ENCODE measurements around the gene TMTC2.
"Not testable (repeated sequence)": the region's sequence is repeated elsewhere in the genome, so short reads cannot be mapped to it uniquely, and the experiment has no call there.

TMTC2 gene

DNA sequence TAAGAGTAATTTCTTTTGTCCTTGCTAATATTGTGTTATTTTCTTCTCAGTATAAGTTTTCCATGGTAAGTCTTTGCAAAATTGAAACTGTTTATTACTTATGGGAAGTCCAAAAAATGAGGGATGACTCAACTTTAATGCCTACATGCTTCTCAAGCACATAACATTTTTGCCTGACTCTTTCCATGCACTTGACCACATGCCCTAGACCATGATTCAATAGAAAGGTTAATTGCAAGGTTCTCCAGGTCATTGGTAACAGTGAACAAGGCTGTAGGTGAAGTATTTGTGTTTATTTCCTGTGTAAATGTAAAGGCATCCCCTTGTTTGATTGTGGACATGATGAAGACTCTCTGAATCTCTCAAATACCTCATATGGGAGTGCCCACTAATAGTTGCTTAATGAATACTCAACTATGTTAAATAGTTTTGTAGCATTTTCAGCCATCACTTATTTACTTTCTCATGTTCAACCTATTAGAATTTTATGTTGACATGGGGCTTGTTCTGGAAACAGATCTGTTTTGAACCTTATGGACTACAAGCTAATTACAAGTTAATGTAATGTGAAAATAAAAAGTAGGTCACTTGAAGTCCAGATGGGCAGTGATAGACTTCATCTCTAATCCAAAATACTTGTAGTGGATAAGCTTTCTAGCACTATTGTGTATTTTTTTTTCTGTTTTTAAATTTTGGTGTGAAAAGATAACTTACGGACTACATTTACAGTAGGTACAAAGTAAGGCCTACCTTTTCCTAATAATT, 131.7 kb downstream of the TMTC2 start:
- Histone ChIP-seq H3K4me1 (ENCODE audit: control insufficient read depth, insufficient read depth, low read length) (peaks cover 15% of the 10 kb centered on the region), H3K9me3 (ENCODE audit: control insufficient read depth, low read length) (no peaks in the 10 kb centered on the region), H3K36me3 (ENCODE audit: control insufficient read depth, insufficient read depth, low read length, severe bottlenecking) (no peaks in the 10 kb centered on the region), H3K9ac (ENCODE audit: low read length) (no peak overlapping the region), H3K4me3 (ENCODE audit: low read length) (no peak overlapping the region), H3K27me3 (replicated peaks; ENCODE audit: control insufficient read depth, insufficient read depth, low read length) (no peaks in the 10 kb centered on the region)
- DNase-seq (ENCODE audit: low read depth) = peak; percentile 23

GRCh38 chr12:82826505-82826904, 139.8 kb downstream of the TMTC2 start:
- Histone ChIP-seq H3K9me3 (ENCODE audit: control insufficient read depth, low read length) (no peaks in the 10 kb centered on the region), H3K9ac (ENCODE audit: low read length) (no peak overlapping the region), H3K4me1 (ENCODE audit: control insufficient read depth, insufficient read depth, low read length) (no peaks in the 10 kb centered on the region), H3K36me3 (ENCODE audit: control insufficient read depth, insufficient read depth, low read length, severe bottlenecking) (no peaks in the 10 kb centered on the region), H3K4me3 (ENCODE audit: low read length) (no peak overlapping the region), H3K27me3 (replicated peaks; ENCODE audit: control insufficient read depth, insufficient read depth, low read length) (no peaks in the 10 kb centered on the region)
- DNase-seq (ENCODE audit: low read depth) = no peak

GRCh38 chr12:82832096-82832495, 145.4 kb downstream of the TMTC2 start:
- Histone ChIP-seq H3K4me1 (ENCODE audit: control insufficient read depth, insufficient read depth, low read length) (peaks cover 26% of the 10 kb centered on the region), H3K9me3 (ENCODE audit: control insufficient read depth, low read length) (no peaks in the 10 kb centered on the region), H3K36me3 (ENCODE audit: control insufficient read depth, insufficient read depth, low read length, severe bottlenecking) (no peaks in the 10 kb centered on the region), H3K4me3 (ENCODE audit: low read length) (no peak overlapping the region), H3K9ac (ENCODE audit: low read length) (no peak overlapping the region), H3K27me3 (replicated peaks; ENCODE audit: control insufficient read depth, insufficient read depth, low read length) (no peaks in the 10 kb centered on the region)
- DNase-seq (ENCODE audit: low read depth) = no peak

GRCh38 chr12:82832981-82833380, 146.3 kb downstream of the TMTC2 start:
- Histone ChIP-seq H3K27me3 (replicated peaks; ENCODE audit: control insufficient read depth, insufficient read depth, low read length) (no peaks in the 10 kb centered on the region), H3K4me1 (ENCODE audit: control insufficient read depth, insufficient read depth, low read length) (peaks cover 26% of the 10 kb centered on the region), H3K9ac (ENCODE audit: low read length) (no peak overlapping the region), H3K36me3 (ENCODE audit: control insufficient read depth, insufficient read depth, low read length, severe bottlenecking) (no peaks in the 10 kb centered on the region), H3K4me3 (ENCODE audit: low read length) (no peak overlapping the region), H3K9me3 (ENCODE audit: control insufficient read depth, low read length) (no peaks in the 10 kb centered on the region)
- DNase-seq (ENCODE audit: low read depth) = no peak

DNA sequence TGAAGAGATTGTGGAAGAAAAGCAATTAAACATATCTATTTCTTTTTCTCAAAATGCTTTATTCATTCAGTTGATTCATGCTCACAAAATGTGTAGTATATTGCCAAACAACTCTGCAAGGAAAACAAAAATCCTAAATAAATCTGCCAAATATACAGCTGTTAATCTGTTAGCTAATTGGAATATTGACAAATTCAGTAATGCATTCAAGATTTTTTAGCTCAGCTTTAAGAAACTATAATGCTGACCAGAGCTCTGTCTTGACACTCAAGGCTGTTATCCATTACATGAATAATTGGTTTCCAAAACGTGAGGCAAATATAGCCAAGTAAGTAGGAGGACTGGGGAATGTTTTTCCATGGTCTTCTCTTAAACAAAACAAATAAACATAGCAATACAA, 146.8 kb downstream of the TMTC2 start:
- Histone ChIP-seq H3K4me1 (ENCODE audit: control insufficient read depth, insufficient read depth, low read length) (peaks cover 26% of the 10 kb centered on the region), H3K36me3 (ENCODE audit: control insufficient read depth, insufficient read depth, low read length, severe bottlenecking) (no peaks in the 10 kb centered on the region), H3K27me3 (replicated peaks; ENCODE audit: control insufficient read depth, insufficient read depth, low read length) (no peaks in the 10 kb centered on the region), H3K9me3 (ENCODE audit: control insufficient read depth, low read length) (no peaks in the 10 kb centered on the region), H3K9ac (ENCODE audit: low read length) (no peak overlapping the region), H3K4me3 (ENCODE audit: low read length) (no peak overlapping the region)
- DNase-seq (ENCODE audit: low read depth) = peak; percentile 6

DNA sequence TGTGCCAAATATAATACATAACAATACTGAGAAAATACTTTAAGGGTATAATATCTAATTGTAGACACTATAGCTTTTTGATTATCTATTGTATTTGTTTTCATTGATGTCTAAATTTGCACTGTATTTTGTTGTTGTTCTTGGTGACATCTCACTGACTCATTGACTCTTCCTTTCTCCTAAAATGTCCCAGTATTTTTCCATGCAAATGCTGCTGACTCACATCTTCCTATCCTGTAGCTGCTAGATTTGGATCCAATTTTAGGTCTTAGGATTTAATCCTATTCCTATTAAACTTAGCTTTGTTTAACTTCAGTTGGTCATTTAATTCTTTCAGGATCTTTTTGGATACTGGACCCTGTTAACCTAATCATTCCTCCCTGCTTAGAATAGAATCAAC, 148.5 kb downstream of the TMTC2 start:
- H3K4me3 ChIP-seq (ENCODE audit: low read length) = no peak overlapping the region
- no peak overlapping the region for H3K9ac ChIP-seq (ENCODE audit: low read length)
- H3K36me3 ChIP-seq (ENCODE audit: control insufficient read depth, insufficient read depth, low read length, severe bottlenecking) = no peaks in the 10 kb centered on the region
- peak; percentile 40 for DNase-seq (ENCODE audit: low read depth)
- no peaks in the 10 kb centered on the region for H3K27me3 ChIP-seq (replicated peaks; ENCODE audit: control insufficient read depth, insufficient read depth, low read length)
- H3K4me1 ChIP-seq (ENCODE audit: control insufficient read depth, insufficient read depth, low read length) = peaks cover 26% of the 10 kb centered on the region
- no peaks in the 10 kb centered on the region for H3K9me3 ChIP-seq (ENCODE audit: control insufficient read depth, low read length)

GRCh38 chr12:82838131-82838551, 151.4 kb downstream of the TMTC2 start:
- Histone ChIP-seq H3K27me3 (replicated peaks; ENCODE audit: control insufficient read depth, insufficient read depth, low read length) (no peaks in the 10 kb centered on the region), H3K4me1 (ENCODE audit: control insufficient read depth, insufficient read depth, low read length) (peaks cover 22% of the 10 kb centered on the region), H3K36me3 (ENCODE audit: control insufficient read depth, insufficient read depth, low read length, severe bottlenecking) (no peaks in the 10 kb centered on the region), H3K9ac (ENCODE audit: low read length) (no peak overlapping the region), H3K4me3 (ENCODE audit: low read length) (no peak overlapping the region), H3K9me3 (ENCODE audit: control insufficient read depth, low read length) (no peaks in the 10 kb centered on the region)
- DNase-seq (ENCODE audit: low read depth) = no peak

GRCh38 chr12:82838827-82839226, 152.1 kb downstream of the TMTC2 start:
- Histone ChIP-seq H3K9ac (ENCODE audit: low read length) (no peak overlapping the region), H3K27me3 (replicated peaks; ENCODE audit: control insufficient read depth, insufficient read depth, low read length) (no peaks in the 10 kb centered on the region)
- no peak for DNase-seq (ENCODE audit: low read depth)

GRCh38 chr12:82839796-82840195, 153.1 kb downstream of the TMTC2 start:
- Histone ChIP-seq H3K9ac (ENCODE audit: low read length) (no peak overlapping the region), H3K36me3 (ENCODE audit: control insufficient read depth, insufficient read depth, low read length, severe bottlenecking) (no peaks in the 10 kb centered on the region), H3K9me3 (ENCODE audit: control insufficient read depth, low read length) (no peaks in the 10 kb centered on the region), H3K4me1 (ENCODE audit: control insufficient read depth, insufficient read depth, low read length) (peaks cover 10% of the 10 kb centered on the region), H3K4me3 (ENCODE audit: low read length) (no peak overlapping the region), H3K27me3 (replicated peaks; ENCODE audit: control insufficient read depth, insufficient read depth, low read length) (no peaks in the 10 kb centered on the region)
- DNase-seq (ENCODE audit: low read depth) = no peak

More at GRCh38 chr12:82838827-82839226, 152.1 kb downstream of the TMTC2 start:
- Histone ChIP-seq H3K4me1 (ENCODE audit: control insufficient read depth, insufficient read depth, low read length) (peaks cover 15% of the 10 kb centered on the region), H3K36me3 (ENCODE audit: control insufficient read depth, insufficient read depth, low read length, severe bottlenecking) (no peaks in the 10 kb centered on the region), H3K9me3 (ENCODE audit: control insufficient read depth, low read length) (no peaks in the 10 kb centered on the region), H3K4me3 (ENCODE audit: low read length) (no peak overlapping the region)

DNA sequence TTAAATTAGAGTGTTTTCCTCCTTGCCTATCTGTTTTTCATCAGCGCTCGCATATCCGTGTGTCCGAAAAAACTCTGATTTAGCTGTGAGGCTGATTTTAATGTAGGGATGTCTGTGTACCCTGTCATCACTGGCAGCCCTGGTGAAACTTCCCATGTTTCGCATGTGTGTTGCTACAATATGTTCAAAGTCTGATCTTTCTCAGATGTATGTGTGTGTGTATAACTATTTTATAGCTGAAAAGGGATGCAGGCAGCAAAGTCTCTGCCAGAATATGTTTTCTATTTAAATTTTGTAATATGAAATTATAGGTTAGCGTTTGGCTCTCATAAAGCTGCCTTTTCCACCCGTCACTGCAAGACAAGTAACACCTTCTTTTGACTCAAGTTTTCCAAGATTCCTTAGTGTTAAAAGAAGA, 154.8 kb downstream of the TMTC2 start:
- Histone ChIP-seq H3K36me3 (ENCODE audit: control insufficient read depth, insufficient read depth, low read length, severe bottlenecking) (no peaks in the 10 kb centered on the region), H3K4me3 (ENCODE audit: low read length) (no peak overlapping the region), H3K9me3 (ENCODE audit: control insufficient read depth, low read length) (no peaks in the 10 kb centered on the region), H3K9ac (ENCODE audit: low read length) (no peak overlapping the region), H3K27me3 (replicated peaks; ENCODE audit: control insufficient read depth, insufficient read depth, low read length) (no peaks in the 10 kb centered on the region), H3K4me1 (ENCODE audit: control insufficient read depth, insufficient read depth, low read length) (no peaks in the 10 kb centered on the region)
- no peak for DNase-seq (ENCODE audit: low read depth)

- Histone ChIP-seq H3K4me1 (ENCODE audit: control insufficient read depth, insufficient read depth, low read length) (no peaks in the 10 kb centered on the region), H3K4me3 (ENCODE audit: low read length) (no peak overlapping the region), H3K27me3 (replicated peaks; ENCODE audit: control insufficient read depth, insufficient read depth, low read length) (no peaks in the 10 kb centered on the region), H3K36me3 (ENCODE audit: control insufficient read depth, insufficient read depth, low read length, severe bottlenecking) (no peaks in the 10 kb centered on the region), H3K9me3 (ENCODE audit: control insufficient read depth, low read length) (no peaks in the 10 kb centered on the region), H3K9ac (ENCODE audit: low read length) (no peak overlapping the region)
- no peak for DNase-seq (ENCODE audit: low read depth)
Measured at GRCh38 chr12:82842480-82842879, 155.8 kb downstream of the TMTC2 start.

DNA sequence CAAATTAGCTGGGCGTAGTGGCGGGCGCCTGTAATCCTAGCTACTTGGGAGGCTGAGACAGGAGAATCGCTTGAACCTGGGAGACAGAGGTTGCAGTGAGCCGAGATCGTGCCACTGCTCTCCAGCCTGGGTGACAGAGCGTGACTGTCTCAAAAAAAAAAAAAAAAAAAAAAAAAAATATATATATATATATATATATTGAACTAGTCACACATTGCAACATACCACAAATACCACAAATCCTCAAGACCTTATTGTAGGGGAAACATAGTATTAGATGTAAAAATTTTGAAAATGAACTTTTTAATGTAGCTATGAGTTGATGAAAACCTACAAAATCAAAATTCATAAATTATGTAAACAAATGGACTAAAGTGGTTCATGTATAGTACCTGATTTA, 158.4 kb downstream of the TMTC2 start:
- not testable (repeated sequence) for H3K27me3 ChIP-seq (replicated peaks; ENCODE audit: control insufficient read depth, insufficient read depth, low read length); H3K9me3 ChIP-seq (ENCODE audit: control insufficient read depth, low read length); H3K36me3 ChIP-seq (ENCODE audit: control insufficient read depth, insufficient read depth, low read length, severe bottlenecking); DNase-seq (ENCODE audit: low read depth); H3K4me3 ChIP-seq (ENCODE audit: low read length); H3K9ac ChIP-seq (ENCODE audit: low read length); H3K4me1 ChIP-seq (ENCODE audit: control insufficient read depth, insufficient read depth, low read length)
